Stimulated activated CD4-positive, alpha-beta T cell treated with anti-CD3 and anti-CD28 coated beads, Interleukin-4, amount 100 ng/mL, for 1 hour (primary cell): ENCODE data around the gene ANXA2.

ENCODE experiments used
- DNase-seq: peaks from one replicate; pipeline ENCODE4 v3.0.0-alpha.2; 2020

ANXA2 gene

DNA sequence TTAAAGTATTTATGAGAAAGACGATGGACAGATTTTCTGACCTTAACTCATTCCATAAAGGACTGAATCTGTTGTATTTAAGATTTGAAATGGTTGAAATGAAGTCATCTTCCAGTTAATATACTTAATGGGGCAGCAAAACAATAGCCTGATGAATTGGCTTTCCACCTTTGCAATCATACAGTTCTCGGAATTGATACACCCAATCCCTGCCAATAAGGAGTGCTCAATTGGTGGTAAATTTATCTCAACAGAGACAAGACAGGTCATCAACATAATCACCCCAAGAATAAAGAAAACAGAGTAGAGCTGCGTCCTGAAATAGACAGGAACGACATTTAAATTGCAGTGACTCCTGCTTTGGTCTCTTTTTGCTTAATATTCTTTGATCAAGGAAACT lies 11.2 kb downstream of the ANXA2 start:
- no peak for DNase-seq

DNA sequence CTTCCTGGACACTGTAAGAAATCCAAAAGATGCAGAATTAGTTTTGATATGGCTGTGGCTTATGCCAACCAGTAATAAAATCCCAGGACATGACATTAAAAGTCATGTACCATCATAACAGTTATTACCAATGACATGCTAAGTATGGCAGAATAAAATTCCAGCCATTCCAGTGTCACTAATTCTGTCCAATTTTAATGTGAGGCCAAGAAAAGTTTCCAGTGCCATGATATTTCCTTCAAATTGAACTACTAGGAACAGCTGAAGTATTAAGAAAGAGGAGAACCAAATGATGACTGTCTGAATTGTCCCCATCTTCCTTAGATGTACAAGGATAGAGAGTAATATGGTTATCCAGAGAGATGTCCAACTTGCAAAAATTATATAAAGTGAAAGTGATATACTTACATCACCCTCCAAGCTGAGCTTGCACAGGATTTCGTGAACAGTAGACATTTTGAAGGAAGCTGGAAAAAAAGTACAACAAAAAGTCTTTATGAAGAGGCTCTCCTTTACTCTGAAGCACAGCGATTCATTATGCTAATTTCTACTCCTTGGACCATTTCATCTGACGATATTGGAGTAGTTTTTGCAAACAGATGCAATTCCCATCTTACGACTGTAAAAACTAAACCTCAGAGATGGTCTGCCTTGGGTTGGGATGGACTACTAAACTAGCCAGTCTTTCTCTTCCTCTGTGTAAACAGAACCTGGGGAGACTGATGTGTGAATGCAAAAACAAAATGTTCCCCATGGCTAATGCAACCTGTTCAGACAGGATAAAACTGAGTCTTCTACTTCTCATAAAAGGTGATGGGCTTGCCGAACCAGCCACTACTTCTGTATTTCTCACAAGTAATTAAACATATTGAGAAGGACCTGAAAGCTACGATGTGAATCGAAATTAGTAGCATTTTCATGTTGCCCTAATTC lies 11.9 kb downstream of the ANXA2 start:
- DNase-seq, result no peak

DNA sequence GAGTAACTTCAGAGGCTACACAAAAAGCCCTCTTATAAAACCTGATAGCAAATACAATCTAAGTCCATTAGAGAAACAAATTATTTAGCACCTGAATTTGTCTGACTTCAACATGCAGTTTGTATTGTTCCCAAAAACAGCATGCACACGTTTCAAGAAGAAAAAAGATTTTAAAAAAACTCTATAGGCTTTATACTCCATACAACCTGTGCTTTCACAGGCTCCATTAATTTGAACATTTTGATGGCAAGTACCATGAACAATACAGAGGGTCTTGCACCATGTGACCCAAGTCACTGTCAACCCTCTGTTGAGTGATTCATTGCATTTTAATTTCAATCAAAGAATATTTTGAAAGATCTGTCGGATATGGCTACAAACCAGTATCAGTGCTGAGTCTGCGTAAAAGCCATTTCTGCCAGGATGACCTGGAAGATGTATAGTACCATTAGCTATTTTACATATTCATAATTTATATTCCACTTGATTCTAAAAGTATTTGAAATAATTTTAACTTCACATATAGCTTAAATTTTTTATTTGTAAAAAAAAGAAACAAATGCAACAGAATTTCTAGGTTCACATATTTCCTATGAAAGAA lies 13.2 kb downstream of the ANXA2 start:
- DNase-seq, result no peak

DNA sequence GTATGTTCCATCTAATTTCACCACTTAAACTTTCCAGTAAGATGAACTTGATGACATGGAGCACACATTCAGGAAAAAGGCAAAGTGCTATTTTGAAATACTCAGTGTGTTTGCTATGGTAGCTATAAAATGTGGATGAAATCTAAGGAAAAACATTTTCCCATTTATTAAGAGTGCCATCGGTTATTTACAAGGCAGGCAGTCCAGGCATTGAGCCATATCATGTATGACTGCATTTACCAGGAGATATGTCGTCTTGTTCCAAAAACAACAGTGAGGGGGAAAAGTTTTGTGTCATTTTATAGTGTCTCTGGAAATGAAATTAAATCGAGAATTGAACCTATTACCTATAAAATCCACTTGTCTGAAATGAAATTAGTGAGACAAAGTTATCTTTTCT lies 13.7 kb downstream of the ANXA2 start:
- DNase-seq, result no peak

DNA sequence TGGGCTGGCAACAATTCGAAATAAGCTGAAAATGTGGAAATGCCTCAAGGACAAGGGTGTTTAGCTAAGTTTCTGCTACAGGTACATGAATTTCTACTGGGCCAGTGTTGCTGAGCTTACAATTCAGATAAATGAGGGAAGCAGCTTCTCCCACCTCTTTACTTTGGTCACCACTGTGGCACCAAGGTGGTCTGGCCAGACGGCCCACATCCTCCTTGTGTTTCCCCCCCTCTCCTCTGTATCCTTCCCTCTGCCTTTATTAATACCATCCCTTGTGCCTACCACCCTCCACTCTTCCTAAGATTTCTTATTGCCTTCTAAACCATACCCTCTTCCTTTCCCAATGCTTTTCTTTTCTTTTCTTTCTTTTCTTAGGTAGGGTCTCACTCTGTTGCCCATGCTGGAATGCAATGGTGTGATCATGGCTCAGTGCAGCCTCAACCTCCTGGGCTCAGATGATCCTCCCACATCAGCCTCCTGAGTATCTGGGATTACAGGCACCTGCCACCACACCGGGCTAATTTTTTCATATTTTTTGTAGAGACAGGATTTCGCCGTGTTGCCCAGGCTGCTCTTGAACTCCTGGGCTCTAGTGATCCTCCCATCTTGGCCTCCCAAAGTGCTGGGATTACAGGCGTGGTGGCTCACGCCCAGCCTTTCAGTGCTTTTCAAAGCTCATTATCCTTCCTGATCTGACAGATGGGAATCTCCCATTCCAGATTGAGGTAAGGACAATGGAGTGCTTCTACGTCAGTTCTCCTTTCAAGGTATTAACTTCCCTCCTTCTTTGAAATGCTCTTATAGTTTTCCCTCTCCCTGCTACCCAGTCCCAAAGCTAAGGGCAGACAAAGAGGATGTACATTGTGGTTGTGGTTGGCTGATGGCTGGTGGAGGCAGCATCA lies 14.8 kb downstream of the ANXA2 start:
- no peak for DNase-seq

DNA sequence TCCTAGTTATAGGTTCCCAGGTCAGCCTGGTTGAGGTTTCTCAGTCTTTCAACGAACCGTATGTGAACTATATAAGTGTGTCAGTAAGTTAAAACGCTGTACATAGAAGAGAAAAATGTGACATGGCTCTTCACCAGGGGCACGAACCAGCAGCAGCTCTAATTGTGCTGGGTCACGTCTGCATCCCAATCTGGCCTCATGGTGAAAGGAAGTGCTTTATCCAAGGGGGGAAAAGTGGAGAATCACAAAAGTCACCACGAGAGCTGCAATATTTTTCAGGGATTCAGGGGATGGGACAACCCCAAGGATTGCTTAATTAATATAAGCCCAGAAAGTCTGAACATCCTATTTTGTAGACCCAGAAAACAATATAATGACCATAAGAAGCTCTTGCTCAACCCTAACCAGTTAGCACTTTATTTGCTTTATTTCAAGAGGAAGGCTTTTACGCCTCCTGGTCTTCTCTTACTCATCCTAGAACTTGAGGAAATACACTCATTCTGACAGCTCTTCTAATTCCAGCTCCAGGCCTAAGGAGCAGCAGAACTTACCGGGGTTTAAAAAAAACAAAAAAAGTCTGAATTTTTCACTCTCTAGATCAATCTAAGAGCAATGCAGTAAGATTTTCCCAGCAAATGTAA lies 16.5 kb downstream of the ANXA2 start:
- no peak for DNase-seq

DNA sequence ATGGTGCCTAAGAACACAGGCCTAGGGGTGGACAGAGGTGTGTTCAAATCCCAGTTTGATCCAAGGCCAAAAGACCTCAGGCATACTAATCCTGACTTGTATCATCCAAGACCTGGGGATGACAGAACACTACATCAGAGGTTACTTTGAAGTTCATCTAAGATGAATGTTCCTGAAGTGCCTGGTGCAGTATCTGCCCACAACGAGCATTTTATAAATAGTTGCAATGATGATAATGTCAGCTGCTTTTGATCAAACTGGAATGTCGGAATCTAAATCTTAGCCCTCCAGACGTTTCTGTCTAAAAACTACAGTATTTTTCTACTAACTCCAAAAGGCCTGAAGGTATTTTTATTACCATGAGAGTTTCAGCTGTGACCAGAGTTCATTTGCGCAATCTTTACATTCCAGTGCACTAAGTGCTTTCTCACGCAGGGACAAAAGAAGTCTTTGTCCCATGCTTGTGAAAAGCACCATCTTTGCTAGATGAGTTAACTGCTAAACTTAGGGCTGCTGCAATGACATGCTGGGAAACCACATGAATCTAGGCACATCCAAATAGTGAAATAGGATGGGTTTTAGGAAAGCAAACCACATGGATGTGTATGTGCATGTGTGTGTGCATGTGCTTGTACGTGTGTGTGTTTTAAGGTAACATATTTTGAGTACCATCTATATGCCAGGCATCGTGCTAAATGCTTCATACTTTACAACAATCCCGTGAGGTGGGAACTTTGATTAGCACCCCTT lies 18.1 kb downstream of the ANXA2 start:
- DNase-seq, result no peak

DNA sequence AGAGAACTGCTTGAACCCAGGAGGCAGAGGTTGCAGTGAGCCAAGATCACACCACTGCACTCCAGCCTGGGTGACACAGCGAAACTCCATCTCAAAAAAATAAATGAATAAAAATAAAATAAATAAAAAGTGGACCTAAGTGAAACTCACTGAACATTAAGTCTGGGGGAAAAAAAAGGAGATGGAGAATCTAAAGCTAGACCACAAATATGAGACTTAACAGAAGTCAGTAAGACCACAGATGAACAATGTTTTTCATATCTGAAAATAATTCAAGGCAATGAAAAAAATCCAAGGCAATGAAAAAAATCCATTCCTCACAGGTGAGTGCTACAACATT lies 18.6 kb downstream of the ANXA2 start:
- DNase-seq, result no peak

DNA sequence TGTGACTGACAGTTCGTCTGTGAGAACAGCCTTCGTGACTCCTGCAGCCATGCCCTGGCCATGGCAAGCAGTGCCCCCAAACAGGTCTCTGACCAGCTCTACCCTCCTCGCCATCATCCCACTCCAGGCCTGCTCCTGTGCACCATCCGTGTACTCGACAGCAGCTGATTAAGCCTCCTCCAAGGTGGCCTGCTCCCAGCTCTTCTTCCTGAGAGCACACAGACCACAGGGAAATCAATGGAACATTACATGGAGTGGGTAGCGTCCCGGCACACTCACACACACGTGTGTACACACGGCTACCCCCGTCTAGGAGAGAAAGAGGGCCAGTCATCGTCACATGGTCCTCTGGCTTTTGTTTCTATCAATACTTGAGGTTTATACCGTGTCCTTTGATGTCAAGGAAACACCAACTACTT lies 21.1 kb downstream of the ANXA2 start:
- no peak for DNase-seq

DNA sequence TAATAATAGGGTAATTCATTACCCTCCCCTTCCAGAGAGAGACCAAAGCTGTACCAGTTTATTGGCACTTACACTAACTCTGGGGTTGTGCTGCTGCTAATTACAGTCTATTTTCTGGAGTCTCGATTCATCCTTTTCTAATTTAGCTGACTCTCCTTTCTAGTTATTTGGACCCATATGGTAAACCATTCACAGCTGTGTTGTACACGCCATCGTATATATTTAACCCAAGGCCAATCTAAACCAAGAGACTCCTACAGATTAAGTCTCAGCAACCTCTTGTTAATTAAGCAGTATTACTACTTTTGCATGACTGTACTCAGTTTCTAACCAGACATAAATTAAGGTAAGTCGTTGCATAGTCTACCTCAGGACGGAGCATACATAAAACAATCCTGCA lies 22.5 kb downstream of the ANXA2 start:
- no peak for DNase-seq

DNA sequence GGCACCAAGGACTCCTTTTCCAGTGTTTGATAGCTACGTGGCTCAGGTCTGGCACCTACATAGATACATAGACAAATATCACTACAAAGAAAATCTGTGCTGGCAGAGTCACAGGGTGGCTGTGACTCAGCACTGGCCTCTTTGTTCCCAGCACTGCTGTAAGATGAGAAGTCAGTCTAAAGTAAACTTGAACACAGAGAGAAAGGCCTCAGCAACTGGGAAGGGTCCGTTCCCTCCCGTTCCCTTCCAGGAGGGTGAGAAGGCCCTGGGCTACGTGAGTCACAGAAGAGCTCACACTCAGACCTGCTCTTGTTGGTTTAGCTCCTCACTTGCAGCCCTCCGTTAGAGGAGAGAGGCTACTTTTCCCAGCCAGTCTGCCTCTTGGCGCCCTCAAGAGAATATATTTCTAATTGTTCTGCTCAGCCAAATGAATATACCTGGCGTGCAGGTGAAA lies 23.1 kb downstream of the ANXA2 start:
- no peak for DNase-seq

DNA sequence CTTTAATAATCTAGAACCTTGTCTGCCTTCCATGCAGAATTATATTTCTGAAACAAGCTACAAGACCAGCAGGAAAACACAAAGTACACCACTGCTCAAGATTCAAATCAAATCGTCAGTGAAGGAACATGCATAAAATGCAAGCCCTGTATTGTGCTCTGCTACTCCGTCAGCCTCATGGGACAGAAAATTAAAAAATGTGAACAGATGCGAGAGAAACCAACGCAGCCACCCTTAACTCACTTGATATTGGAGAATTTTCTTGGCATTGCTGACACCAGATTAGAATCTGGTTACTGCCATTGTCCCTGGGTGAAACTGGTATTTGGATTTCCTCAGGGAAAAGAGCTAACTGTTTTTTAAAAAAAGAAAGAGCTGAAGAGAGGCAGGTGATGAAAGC lies 23.6 kb downstream of the ANXA2 start:
- DNase-seq, result no peak

DNA sequence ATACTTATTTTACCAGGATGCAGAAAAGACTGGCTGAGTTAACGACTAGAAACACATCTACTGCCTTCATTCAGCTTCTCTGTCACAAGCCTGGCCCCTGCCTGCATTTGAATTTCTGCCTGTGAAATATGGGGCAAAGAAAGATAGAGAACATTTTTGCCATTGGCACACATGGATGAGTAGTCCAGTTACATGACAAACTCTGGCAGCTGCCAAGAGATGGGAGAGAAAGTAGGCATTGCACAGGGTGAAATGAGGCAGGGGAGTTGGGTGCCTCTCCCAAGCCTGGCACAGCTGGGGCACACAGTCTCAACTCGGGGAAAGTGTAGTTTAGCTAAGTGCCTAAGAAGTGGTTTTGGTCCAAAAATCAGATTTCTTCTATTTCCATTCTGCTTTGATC lies 24.0 kb downstream of the ANXA2 start:
- DNase-seq, result no peak

DNA sequence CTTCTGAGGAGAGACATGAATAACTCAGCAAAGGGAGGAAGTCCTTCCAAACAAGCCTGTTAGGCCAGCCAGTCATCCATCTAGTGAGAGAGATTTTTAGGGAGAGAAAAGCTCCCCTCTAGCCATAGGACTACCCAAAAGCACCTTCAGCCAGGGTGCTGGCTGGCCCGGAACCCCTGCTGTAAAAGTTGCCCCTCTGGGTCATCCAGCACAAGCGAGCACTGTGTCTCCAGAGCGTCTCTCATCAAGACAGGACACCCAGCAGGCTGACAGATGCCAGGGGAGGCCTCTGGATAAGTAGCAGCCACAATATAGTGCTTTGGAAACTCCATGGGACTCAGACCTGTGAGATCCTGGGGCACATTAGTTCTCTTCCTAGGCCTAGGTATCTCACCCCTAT lies 24.5 kb downstream of the ANXA2 start:
- DNase-seq, result no peak

DNA sequence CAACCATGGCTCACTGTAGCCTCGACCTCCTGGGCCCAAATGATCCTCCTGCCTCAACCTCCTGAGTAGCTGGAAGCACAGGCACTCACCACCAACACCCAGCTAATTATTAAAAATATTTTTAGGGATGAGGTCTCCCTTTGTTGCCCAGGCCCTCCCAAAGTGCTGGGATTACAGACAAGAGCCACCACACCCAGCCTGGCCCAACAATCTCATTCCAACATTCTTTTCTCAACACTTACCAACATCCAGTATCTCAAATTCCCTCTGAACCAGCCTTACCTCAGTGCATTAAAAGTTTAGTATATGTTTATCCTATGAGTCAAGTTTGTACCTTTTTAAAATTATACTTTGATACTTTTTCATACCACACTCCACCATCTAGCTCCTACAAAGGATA lies 25.0 kb downstream of the ANXA2 start:
- DNase-seq, result no peak

DNA sequence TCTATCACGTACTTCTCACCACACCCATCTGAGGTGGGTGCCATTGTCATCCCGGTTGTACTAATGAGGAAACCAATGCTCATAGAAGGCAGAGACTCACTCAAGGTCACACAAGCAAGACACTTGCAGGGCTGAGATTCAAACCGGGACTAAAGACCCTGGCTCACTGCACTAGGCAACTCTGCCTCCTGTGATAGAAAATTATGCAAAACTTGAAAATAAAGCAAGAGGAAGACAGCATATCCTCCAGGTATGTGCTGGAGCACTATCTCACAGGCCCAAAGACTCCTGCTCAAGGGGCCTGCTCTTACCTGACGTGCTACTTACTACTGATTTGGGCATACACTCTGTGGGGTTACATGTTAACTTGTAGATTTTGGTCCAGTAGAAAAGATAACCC lies 25.6 kb downstream of the ANXA2 start:
- no peak for DNase-seq

DNA sequence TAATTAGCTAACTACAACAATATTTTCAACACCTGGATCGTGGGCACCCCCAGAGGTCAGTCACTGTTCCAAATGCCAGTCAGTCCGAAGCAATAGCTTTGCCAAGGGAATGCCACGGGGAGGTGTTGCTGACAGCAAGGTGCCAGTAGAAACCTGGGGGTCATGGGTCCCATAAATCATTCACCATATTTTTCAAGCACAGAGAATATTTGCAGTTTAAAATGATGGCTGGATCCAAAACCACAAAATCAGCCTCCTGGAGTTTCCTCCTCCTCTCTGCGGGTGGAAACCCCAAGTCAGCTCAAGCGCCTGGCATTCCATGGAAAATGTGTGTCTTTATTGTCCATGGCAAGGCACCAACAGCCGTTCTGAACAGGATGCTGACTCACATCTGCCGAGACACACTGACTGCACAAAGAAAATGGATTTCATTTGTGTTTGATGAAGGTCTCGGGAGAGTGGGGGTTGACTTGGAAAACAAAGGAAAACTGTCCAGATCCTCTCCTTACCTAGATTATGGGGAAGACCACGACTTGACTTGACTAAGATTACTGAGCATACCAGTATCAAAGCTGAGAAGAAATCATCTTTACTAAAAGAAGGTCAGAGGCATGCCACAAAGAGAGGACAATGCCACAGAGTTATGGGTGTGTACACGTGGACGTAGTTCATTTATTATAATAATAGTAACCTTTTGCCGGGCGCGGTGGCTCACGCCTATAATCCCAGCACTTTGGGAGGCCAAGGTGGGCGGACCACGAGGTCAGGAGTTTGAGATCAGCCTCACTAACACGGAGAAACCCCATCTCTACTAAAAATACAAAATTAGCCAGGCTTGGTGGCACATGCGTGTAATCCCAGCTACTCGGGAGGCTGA lies 26.4 kb downstream of the ANXA2 start:
- no peak for DNase-seq

DNA sequence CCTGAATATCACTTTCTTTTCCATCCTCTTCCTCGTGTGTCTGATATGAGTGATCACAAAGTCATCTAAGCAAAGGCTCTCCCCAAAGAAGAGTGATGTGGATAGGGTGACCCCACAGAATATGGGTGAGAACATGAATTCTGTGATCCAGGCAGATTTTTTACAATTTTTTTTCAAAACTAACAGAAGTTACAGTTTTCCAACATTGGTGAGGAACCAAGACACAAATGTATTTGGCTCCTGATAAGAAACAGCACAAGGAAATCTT lies 27.0 kb downstream of the ANXA2 start:
- DNase-seq, result no peak

DNA sequence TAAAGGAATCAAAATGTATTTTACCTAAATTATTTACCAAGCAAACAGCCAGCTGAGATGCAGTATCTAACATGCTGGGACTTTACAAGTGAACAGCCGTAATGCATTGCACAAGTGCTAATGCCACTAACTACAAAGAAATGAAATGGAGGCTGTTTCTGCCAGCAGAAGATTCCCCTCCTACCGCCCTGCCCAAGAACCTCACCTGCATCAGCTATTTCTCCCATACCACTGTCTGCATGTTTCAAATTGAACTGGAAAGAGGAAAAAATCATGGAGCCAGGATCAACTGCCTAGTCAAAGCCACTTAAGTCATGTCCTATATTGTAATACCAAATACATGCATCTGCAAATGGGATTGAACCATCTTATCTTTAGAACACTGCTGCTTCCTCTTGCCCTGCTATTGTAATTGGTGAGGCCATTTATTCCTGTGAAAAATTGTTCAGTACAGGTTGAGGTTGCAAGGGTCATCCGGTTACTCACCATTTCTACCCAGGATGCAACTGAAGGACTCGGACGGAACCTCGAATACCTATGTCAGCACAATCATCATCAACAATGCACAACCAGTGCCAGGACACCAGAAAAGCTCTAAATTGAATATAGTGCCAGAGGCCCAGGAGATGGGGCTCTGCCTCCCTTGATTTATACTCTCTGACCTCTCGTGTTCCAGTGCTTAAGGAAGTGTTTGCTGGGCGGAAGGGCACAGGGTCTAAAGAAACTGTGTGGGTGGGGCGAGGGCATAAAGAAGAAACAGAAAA lies 27.5 kb downstream of the ANXA2 start:
- no peak for DNase-seq

DNA sequence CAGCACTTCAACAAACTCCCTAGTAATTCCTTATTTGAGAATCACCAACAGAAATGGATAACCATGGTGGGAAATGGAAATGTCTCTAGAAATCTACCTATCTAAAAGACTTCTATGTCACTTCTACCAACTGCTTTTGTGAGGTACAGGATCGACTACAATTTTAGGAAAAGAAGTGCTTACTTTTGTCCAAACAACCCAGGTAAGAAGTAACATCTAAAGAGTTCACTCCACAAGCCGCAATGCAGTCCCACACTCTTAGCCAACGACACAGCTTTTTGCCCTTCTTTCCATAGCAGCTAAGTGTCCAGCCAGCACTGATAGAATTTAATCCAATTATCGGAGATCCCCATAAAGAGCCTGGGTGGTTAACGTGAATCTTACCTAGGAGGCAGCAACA lies 28.1 kb downstream of the ANXA2 start:
- DNase-seq, result no peak

DNA sequence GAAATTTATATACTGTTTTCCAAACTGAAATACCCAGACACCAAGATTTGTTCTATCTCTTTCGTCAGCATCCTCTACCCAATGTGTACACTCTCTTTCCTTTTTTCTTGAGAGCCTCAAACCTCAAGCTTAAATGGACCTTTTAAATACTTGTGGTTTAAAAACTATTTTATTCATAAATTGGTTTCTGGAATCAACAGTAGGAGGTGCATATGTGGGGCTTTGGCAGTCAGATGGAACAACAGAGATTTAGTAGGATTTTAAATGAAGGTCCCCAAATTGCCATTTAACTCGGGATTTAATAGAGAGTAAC lies 33.2 kb downstream of the ANXA2 start:
- no peak for DNase-seq
